ENCODE data around the gene PLOD2. TPM values are rescaled to one million over a fixed set of nuclear protein-coding genes. Genes with fewer than 3 reads are reported as not detected.
A peak's percentile ranks its signal among the peaks of the same experiment; 100 is the strongest.

The PLOD2 gene
- total RNA-seq, 1 experiment from 2014 or later: 120 TPM

GRCh38 chr3:146154316-146154715 is 6.7 kb downstream of the PLOD2 start:
- in situ Hi-C loops (cut with HindIII; ENCODE audit: low pct_unique_long_range_greater_than_20kb, low sequenced_read_pairs): no loop called here

GRCh38 chr3:146153429-146153828 is 7.6 kb downstream of the PLOD2 start:
- in situ Hi-C loops (cut with HindIII; ENCODE audit: low pct_unique_long_range_greater_than_20kb, low sequenced_read_pairs): no loop called here
- DNase-seq (ENCODE audit: low read depth): peak; percentile 35

More at GRCh38 chr3:146154316-146154715, 6.7 kb downstream of the PLOD2 start:
- DNase-seq (ENCODE audit: low read depth): no peak

- in situ Hi-C loops (cut with HindIII; ENCODE audit: low pct_unique_long_range_greater_than_20kb, low sequenced_read_pairs): no loop called here
- DNase-seq (ENCODE audit: low read depth): peak; percentile 89
Measured at GRCh38 chr3:146152834-146153233, 8.2 kb downstream of the PLOD2 start.

- DNase-seq (ENCODE audit: low read depth): peak; percentile 61
- in situ Hi-C loops (cut with HindIII; ENCODE audit: low pct_unique_long_range_greater_than_20kb, low sequenced_read_pairs): no loop called here
Measured at GRCh38 chr3:146148468-146148931, 12.5 kb downstream of the PLOD2 start.

GRCh38 chr3:146145642-146146041 is 15.3 kb downstream of the PLOD2 start:
- in situ Hi-C loops (cut with HindIII; ENCODE audit: low pct_unique_long_range_greater_than_20kb, low sequenced_read_pairs): no loop called here
- DNase-seq (ENCODE audit: low read depth): no peak

GRCh38 chr3:146142757-146143156 is 18.2 kb downstream of the PLOD2 start:
- in situ Hi-C loops (cut with HindIII; ENCODE audit: low pct_unique_long_range_greater_than_20kb, low sequenced_read_pairs): no loop called here
- DNase-seq (ENCODE audit: low read depth): no peak

GRCh38 chr3:146139586-146140110 is 21.3 kb downstream of the PLOD2 start:
- in situ Hi-C loops (cut with HindIII; ENCODE audit: low pct_unique_long_range_greater_than_20kb, low sequenced_read_pairs): no loop called here
- no peak for DNase-seq (ENCODE audit: low read depth)

GRCh38 chr3:146138902-146139301 is 22.1 kb downstream of the PLOD2 start:
- DNase-seq (ENCODE audit: low read depth): no peak
- in situ Hi-C loops (cut with HindIII; ENCODE audit: low pct_unique_long_range_greater_than_20kb, low sequenced_read_pairs): no loop called here

GRCh38 chr3:146136647-146137046 is 24.3 kb downstream of the PLOD2 start:
- in situ Hi-C loops (cut with HindIII; ENCODE audit: low pct_unique_long_range_greater_than_20kb, low sequenced_read_pairs): no loop called here
- no peak for DNase-seq (ENCODE audit: low read depth)

- in situ Hi-C loops (cut with HindIII; ENCODE audit: low pct_unique_long_range_greater_than_20kb, low sequenced_read_pairs): no loop called here
- no peak for DNase-seq (ENCODE audit: low read depth)
Measured at GRCh38 chr3:146134348-146135117, 26.5 kb downstream of the PLOD2 start.

GRCh38 chr3:146133441-146133840 is 27.5 kb downstream of the PLOD2 start:
- DNase-seq (ENCODE audit: low read depth): no peak
- in situ Hi-C loops (cut with HindIII; ENCODE audit: low pct_unique_long_range_greater_than_20kb, low sequenced_read_pairs): no loop called here

- in situ Hi-C loops (cut with HindIII; ENCODE audit: low pct_unique_long_range_greater_than_20kb, low sequenced_read_pairs): no loop called here
- peak; percentile 59 for DNase-seq (ENCODE audit: low read depth)
Measured at GRCh38 chr3:146131616-146132410, 29.2 kb downstream of the PLOD2 start.

- DNase-seq (ENCODE audit: low read depth): no peak
- in situ Hi-C loops (cut with HindIII; ENCODE audit: low pct_unique_long_range_greater_than_20kb, low sequenced_read_pairs): no loop called here
Measured at GRCh38 chr3:146130881-146131371, 30.1 kb downstream of the PLOD2 start.

- no peak for DNase-seq (ENCODE audit: low read depth)
- in situ Hi-C loops (cut with HindIII; ENCODE audit: low pct_unique_long_range_greater_than_20kb, low sequenced_read_pairs): no loop called here
Measured at GRCh38 chr3:146129750-146130149, 31.2 kb downstream of the PLOD2 start.

- in situ Hi-C loops (cut with HindIII; ENCODE audit: low pct_unique_long_range_greater_than_20kb, low sequenced_read_pairs): no loop called here
- no peak for DNase-seq (ENCODE audit: low read depth)
Measured at GRCh38 chr3:146128939-146129338, 32.0 kb downstream of the PLOD2 start.

- no peak for DNase-seq (ENCODE audit: low read depth)
- in situ Hi-C loops (cut with HindIII; ENCODE audit: low pct_unique_long_range_greater_than_20kb, low sequenced_read_pairs): no loop called here
Measured at GRCh38 chr3:146128179-146128578, 32.8 kb downstream of the PLOD2 start.

GRCh38 chr3:146125951-146126350 is 35.0 kb downstream of the PLOD2 start:
- in situ Hi-C loops (cut with HindIII; ENCODE audit: low pct_unique_long_range_greater_than_20kb, low sequenced_read_pairs): no loop called here
- DNase-seq (ENCODE audit: low read depth): peak; percentile 40

GRCh38 chr3:146124126-146124801 is 36.7 kb downstream of the PLOD2 start:
- no peak for DNase-seq (ENCODE audit: low read depth)
- in situ Hi-C loops (cut with HindIII; ENCODE audit: low pct_unique_long_range_greater_than_20kb, low sequenced_read_pairs): no loop called here

Data from Caki2 (cell line).